GM12878 (cell line): ENCODE measurements around the gene CCL25. TPM values are rescaled to one million over a fixed set of nuclear protein-coding genes. Genes with fewer than 3 reads are reported as not detected.

Experiments used
- ATAC-seq: fragments of 200-7000 bp; cut with Tn5 transposase; 3 replicates; pipeline ENCODE4 v1.9.1; 2020; ENCODE audit warnings: mild to moderate bottlenecking, moderate library complexity
- BruUV-seq: library from RNA; stranded (reverse); fragments of 400-500 nt; replicated peaks from 2 replicates; lab custom pipeline; 2021; lab: Mats Ljungman, UMichigan
- CTCF ChIA-PET: fragments of 300-600 bp; sonication (Branson Sonifier 250); formaldehyde crosslinking; extraction: SDS; loops from one replicate; lab custom pipeline; 2021; ENCODE audit warnings: inconsistent platforms; lab: Yijun Ruan, JAX
- POLR2A ChIA-PET: fragments of 350-600 bp; formaldehyde crosslinking; extraction: SDS; loops from one replicate; lab custom pipeline; 2021; ENCODE audit warnings: inconsistent platforms; lab: Charles Lee
- RAD21 ChIA-PET: fragments of 300-600 bp; sonication (Branson Sonifier 250); formaldehyde crosslinking; loops from one replicate; lab custom pipeline; 2023; ENCODE audit warnings: antibody characterized with exemption; ENCODE audit not compliant: unreplicated experiment; lab: Charles Lee
- SMC1A ChIA-PET: fragments of 300-600 bp; sonication (Branson Sonifier 250); formaldehyde crosslinking; loops from one replicate; lab custom pipeline; 2023; ENCODE audit not compliant: unreplicated experiment, uncharacterized antibody; lab: Charles Lee
- DNase-seq: peaks from one replicate; pipeline ENCODE4 v3.0.0-alpha.2; 2011; ENCODE audit warnings: low read depth, low spot score
- FAIRE-seq: peaks from 3 replicates; lab custom pipeline; 2011; peaks lifted over from hg19 to GRCh38; lab: Jason Lieb, UNC
- H2AFZ ChIP-seq: 2 replicates; pipeline ENCODE4 v1.6.0; 2011; ENCODE audit warnings: low read depth, low read length, control low read depth; ENCODE audit not compliant: control insufficient read depth
- H3K27ac ChIP-seq: 2 replicates; pipeline ENCODE4 v1.5.1; 2011; ENCODE audit warnings: control low read depth; ENCODE audit not compliant: control insufficient read depth, insufficient read depth
- H3K27me3 ChIP-seq, 2 experiments: replicated peaks in 1 of 2; 2 replicates each; pipeline versions ENCODE4 v1.6.0 to v1.6.1; 2011; ENCODE audit warnings: low read length in 1 of 2; ENCODE audit not compliant: control insufficient read depth in 2 of 2, insufficient read depth in 2 of 2
- H3K36me3 ChIP-seq, 2 experiments: 2 replicates each; pipeline ENCODE4 v1.5.1; 2011; ENCODE audit warnings: low read length in 1 of 2; ENCODE audit not compliant: control insufficient read depth in 2 of 2, insufficient read depth in 2 of 2
- H3K4me1 ChIP-seq: 2 replicates; pipeline ENCODE4 v1.6.1; 2011; ENCODE audit warnings: mild to moderate bottlenecking, low read length, moderate library complexity, mixed read lengths; ENCODE audit not compliant: control insufficient read depth, insufficient read depth
- H3K4me2 ChIP-seq: 2 replicates; pipeline ENCODE4 v1.6.0; 2011; ENCODE audit warnings: control low read depth; ENCODE audit not compliant: control insufficient read depth, insufficient read depth
- H3K4me3 ChIP-seq: fragments of 200-600 bp; sonication (generic); 2 replicates; pipeline ENCODE4 v1.5.1; 2016
- H3K79me2 ChIP-seq: 2 replicates; pipeline ENCODE4 v1.6.0; 2011; ENCODE audit warnings: low read length; ENCODE audit not compliant: control insufficient read depth, insufficient read depth
- H3K9ac ChIP-seq: 2 replicates; pipeline ENCODE4 v1.8.0; 2011; ENCODE audit warnings: low read length, control low read depth, mixed read lengths; ENCODE audit not compliant: control insufficient read depth, insufficient read depth
- H3K9me3 ChIP-seq: replicated peaks from 3 replicates; pipeline ENCODE4 v1.5.1; 2011; ENCODE audit warnings: mild to moderate bottlenecking, low read length; ENCODE audit not compliant: control insufficient read depth, insufficient read depth
- H4K20me1 ChIP-seq: 2 replicates; pipeline ENCODE4 v1.6.0; 2011; ENCODE audit not compliant: control insufficient read depth, insufficient read depth
- ATF7 ChIP-seq: fragments of 450-650 bp; IDR thresholded peaks from 2 replicates; pipeline ENCODE4 v1.6.1; 2016; ENCODE audit warnings: low read depth, mild to moderate bottlenecking
- CHD1 ChIP-seq: IDR thresholded peaks from 2 replicates; pipeline ENCODE4 v1.6.1; 2012; ENCODE audit warnings: low read depth, low read length, improper control_type of control experiment
- ELK1 ChIP-seq: IDR thresholded peaks from 2 replicates; pipeline ENCODE4 v1.6.1; 2012; ENCODE audit warnings: low read depth, low read length, improper control_type of control experiment
- HCFC1 ChIP-seq: fragments of 150-350 bp; IDR thresholded peaks from 2 replicates; pipeline ENCODE4 v1.6.1; 2014; ENCODE audit warnings: low read length
- MEF2A ChIP-seq: IDR thresholded peaks from 2 replicates; pipeline ENCODE4 v1.6.1; 2011; ENCODE audit warnings: low read depth, mild to moderate bottlenecking, low read length, moderate library complexity; ENCODE audit not compliant: insufficient read depth
- NFYB ChIP-seq: IDR thresholded peaks from 2 replicates; pipeline ENCODE4 v1.6.1; 2011; ENCODE audit warnings: low read depth, mild to moderate bottlenecking, low read length, improper control_type of control experiment, moderate library complexity; ENCODE audit not compliant: insufficient read depth
- RAD51 ChIP-seq: fragments of 450-650 bp; IDR thresholded peaks from 2 replicates; pipeline ENCODE4 v1.6.1; 2016; ENCODE audit warnings: moderate library complexity, mild to moderate bottlenecking, inconsistent platforms
- SMC3 ChIP-seq: IDR thresholded peaks from 2 replicates; pipeline ENCODE4 v1.6.1; 2011; ENCODE audit warnings: low read length, improper control_type of control experiment, borderline replicate concordance
- SPI1 ChIP-seq: IDR thresholded peaks from 2 replicates; pipeline ENCODE4 v1.6.1; 2011; ENCODE audit warnings: low read depth, mild to moderate bottlenecking, low read length, moderate library complexity, borderline replicate concordance; ENCODE audit not compliant: insufficient read depth
- SREBF1 ChIP-seq: IDR thresholded peaks from 2 replicates; pipeline ENCODE4 v1.6.1; 2012; ENCODE audit warnings: mild to moderate bottlenecking, low read length
- TBL1XR1 ChIP-seq: IDR thresholded peaks from 2 replicates; pipeline ENCODE4 v1.6.1; 2012; ENCODE audit warnings: low read depth, low read length, improper control_type of control experiment
- USF1 ChIP-seq: IDR thresholded peaks from 2 replicates; pipeline ENCODE4 v1.6.1; 2011; ENCODE audit warnings: borderline replicate concordance, low read depth, mild to moderate bottlenecking, moderate library complexity, mixed read lengths, low read length; ENCODE audit not compliant: insufficient read depth; ENCODE audit errors: extremely low read length
- ZNF384 ChIP-seq: IDR thresholded peaks from 2 replicates; pipeline ENCODE4 v1.6.1; 2012; ENCODE audit warnings: low read depth, mild to moderate bottlenecking, low read length, improper control_type of control experiment, borderline replicate concordance
- WGBS: methylation state at CpG from one replicate; pipeline ENCODE4 v1.1.6; 2016; ENCODE audit warnings: low lambda C conversion rate; ENCODE audit not compliant: insufficient replicate concordance, insufficient coverage; ENCODE audit errors: missing lambda C conversion rate; 5-methylcytosine and 5-hydroxymethylcytosine counted together
- in situ Hi-C: fragments of 300-500 bp; cut with MboI; formaldehyde crosslinking; loops from 9 replicates; pipeline ENCODE4 v1.14.3; 2018; ENCODE audit warnings: mixed read lengths
- intact Hi-C: fragments of 100-400 bp; cut with micrococcal nuclease; formaldehyde crosslinking; loops from one replicate; pipeline ENCODE4 v1.14.2; 2022; ENCODE audit not compliant: unreplicated experiment
- polyA plus RNA-seq, 11 experiments: library from polyadenylated mRNA; depleted of rRNA in 4 of 11; unstranded in 6 of 11; stranded (reverse) in 5 of 11; fragments of >200 nt; fragmentation: Nextera tagmentation in 4 of 11; fragmentation: Illumina TruSeq in 1 of 11; extraction: Ambion mirVana in 4 of 11; extraction: Trizol in 1 of 11; gene quantifications; 1 replicate in 1 of 11; 2 replicates in 10 of 11; pipeline versions ENCODE4 v1.2.1 to v1.2.3, GENCODE V29; 2011 to 2016; ENCODE audit warnings: inconsistent platforms in 2 of 11, missing spikeins in 2 of 11, low read depth in 1 of 11
- total RNA-seq, 4 experiments: library from RNA; depleted of rRNA in 3 of 4; stranded (reverse); fragments of >200 nt in 3 of 4; fragmentation: Illumina TruSeq in 1 of 4; extraction: Trizol in 1 of 4; gene quantifications; 2 replicates each; pipeline versions ENCODE4 v1.2.1 to v1.2.3, GENCODE V29; 2013 to 2021

The CCL25 gene
- total and polyA plus RNA-seq, 10 of the 15 experiments (the other 5 are each of a cell fraction or from before 2014, with no cell fraction given), result 0.53 to 12.0 (median 8.3) TPM

- TF ChIP-seq USF1, result peak; percentile 62
- peak; percentile 39; the same call in 1 of the 2 replicates for TF ChIP-seq NFYB
- TF ChIP-seq TBL1XR1, result no peak
- TF ChIP-seq CHD1, result no peak
- TF ChIP-seq, all 136 proteins: peak for 2
- SMC1A ChIA-PET, result no interaction called here
- POLR2A ChIA-PET, result no interaction called here
- 49% methylated on average over 18 of the region's 19 CpGs for WGBS
- Histone ChIP-seq H3K4me1 (no peaks in the 10 kb centered on the region), H3K27me3 (no peaks in the 10 kb centered on the region), H4K20me1 (no peaks in the 10 kb centered on the region), H3K4me2 (no peak overlapping the region), H3K27ac (no peak overlapping the region), H3K79me2 (no peaks in the 10 kb centered on the region), H3K9ac (no peak overlapping the region), H3K4me3 (no peak overlapping the region), H2AFZ (no peak overlapping the region), H3K9me3 (no peaks in the 10 kb centered on the region; the same call in 1 of the 3 replicates), H3K36me3 (no peaks in the 10 kb centered on the region)
- CTCF ChIA-PET, result no interaction called here
- FAIRE-seq (no peak), DNase-seq (no peak), ATAC-seq (no peak)
- in situ Hi-C loops (no loop called here), intact Hi-C loops (no loop called here)
- RAD21 ChIA-PET, result no interaction called here
- no TSS peak for BruUV-seq
Observed at GRCh38 chr19:8089664-8090601, 37.4 kb downstream of the CCL25 start.

- in situ Hi-C loops (no loop called here), intact Hi-C loops (no loop called here)
- DNase-seq (no peak), FAIRE-seq (no peak), ATAC-seq (no peak)
- Histone ChIP-seq H3K9ac (no peak overlapping the region), H3K27me3 (no peaks in the 10 kb centered on the region), H3K4me3 (no peak overlapping the region), H3K27ac (no peak overlapping the region), H3K4me2 (no peak overlapping the region), H3K4me1 (no peaks in the 10 kb centered on the region), H3K79me2 (no peaks in the 10 kb centered on the region), H3K9me3 (peaks cover 5% of the 10 kb centered on the region; the same call in 2 of the 3 replicates), H3K36me3 (no peaks in the 10 kb centered on the region), H2AFZ (no peak overlapping the region), H4K20me1 (no peaks in the 10 kb centered on the region)
- WGBS, result 70% methylated on average over 2 of the region's 2 CpGs
- ChIA-PET RAD21 (no interaction called here), CTCF (no interaction called here), POLR2A (no interaction called here), SMC1A (no interaction called here)
- BruUV-seq, result no TSS peak
- no peak for TF ChIP-seq ATF7
- no peak for TF ChIP-seq SPI1
- TF ChIP-seq CHD1, result no peak
- TF ChIP-seq HCFC1, result no peak
- TF ChIP-seq SREBF1, result no peak
- no peak for TF ChIP-seq RAD51
- TF ChIP-seq SMC3, result no peak
- TF ChIP-seq MEF2A, result no peak
- TF ChIP-seq ELK1, result no peak
- no peak for TF ChIP-seq ZNF384
Observed at GRCh38 chr19:8090950-8091349, 38.4 kb downstream of the CCL25 start.
